ENCODE results near the gene MAFG.

The MAFG gene

DNA sequence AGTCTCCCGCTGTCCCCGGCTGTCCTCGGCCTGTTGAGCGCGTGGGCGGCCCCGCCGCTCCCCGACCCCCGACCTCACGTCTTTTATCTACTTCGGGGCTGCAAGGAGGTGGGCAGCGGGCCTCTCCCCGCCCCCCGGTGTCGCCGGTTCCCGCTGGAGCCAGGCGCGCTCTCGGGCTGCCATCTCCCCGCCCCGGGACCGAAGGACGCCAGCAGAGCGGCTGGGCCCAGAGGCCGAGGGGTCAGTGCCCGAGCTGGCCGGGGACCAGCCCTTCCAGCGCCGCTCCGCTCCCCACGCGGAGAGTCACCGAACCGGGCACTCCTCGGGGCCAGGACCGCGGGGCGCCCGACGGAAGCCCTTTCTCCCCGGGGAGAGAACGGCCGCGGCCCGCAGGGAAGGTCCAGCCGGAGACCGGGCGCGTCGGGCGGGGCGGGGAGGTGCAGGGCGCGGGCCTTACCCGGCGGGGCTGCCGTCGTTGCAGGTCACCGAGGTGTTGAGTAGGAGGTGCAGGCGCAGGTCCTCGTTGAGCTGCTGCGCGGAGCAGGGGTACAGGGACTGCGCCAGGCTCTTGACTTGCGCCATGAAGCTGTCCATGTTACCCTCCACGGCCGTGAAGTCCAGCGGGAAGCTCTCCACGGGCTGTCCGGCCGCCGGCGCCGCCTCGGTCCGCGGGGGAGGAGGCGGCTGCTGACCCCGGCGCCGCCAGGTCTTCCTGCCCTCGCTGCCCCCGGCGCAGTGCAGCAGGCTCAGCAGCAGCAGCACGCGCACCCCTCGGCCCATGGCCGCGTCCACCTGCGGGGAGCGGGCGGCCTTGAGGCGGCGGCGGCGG, 32.8 kb upstream of the MAFG start (continued):
- TF ChIP-seq, protein P1, sequence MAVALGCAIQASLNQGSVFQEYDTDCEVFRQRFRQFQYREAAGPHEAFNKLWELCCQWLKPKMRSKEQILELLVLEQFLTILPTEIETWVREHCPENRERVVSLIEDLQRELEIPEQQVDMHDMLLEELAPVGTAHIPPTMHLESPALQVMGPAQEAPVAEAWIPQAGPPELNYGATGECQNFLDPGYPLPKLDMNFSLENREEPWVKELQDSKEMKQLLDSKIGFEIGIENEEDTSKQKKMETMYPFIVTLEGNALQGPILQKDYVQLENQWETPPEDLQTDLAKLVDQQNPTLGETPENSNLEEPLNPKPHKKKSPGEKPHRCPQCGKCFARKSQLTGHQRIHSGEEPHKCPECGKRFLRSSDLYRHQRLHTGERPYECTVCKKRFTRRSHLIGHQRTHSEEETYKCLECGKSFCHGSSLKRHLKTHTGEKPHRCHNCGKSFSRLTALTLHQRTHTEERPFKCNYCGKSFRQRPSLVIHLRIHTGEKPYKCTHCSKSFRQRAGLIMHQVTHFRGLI (tag by site-specific recombination; IDR thresholded peaks at IDR 0.05) = peak; percentile 37; the same call in 1 of the 2 replicates
- TF ChIP-seq GFI1B (tag by site-specific recombination; IDR thresholded peaks at IDR 0.05) (no peak), ZNF664 (tag by site-specific recombination; IDR thresholded peaks at IDR 0.05) (no peak), MEIS1 (CRISPR knock-in tag; IDR thresholded peaks at IDR 0.05; ENCODE audit: borderline replicate concordance) (no peak), OSR2 (tag by site-specific recombination; IDR thresholded peaks at IDR 0.05) (no peak), SP2 (tag by site-specific recombination; IDR thresholded peaks at IDR 0.05) (no peak), ZXDB (tag by site-specific recombination; IDR thresholded peaks at IDR 0.05) (no peak), ZNF623 (tag by site-specific recombination; IDR thresholded peaks at IDR 0.05) (no peak), ZBTB26 (tag by site-specific recombination; optimal IDR thresholded peaks at IDR 0.05) (peak; percentile 61), ZNF560 (tag by site-specific recombination; IDR thresholded peaks at IDR 0.05; ENCODE audit: borderline replicate concordance) (0 out of 2 replicates have a peak, but pooled peaks have one; percentile 41), BCL11A (tag by site-specific recombination; IDR thresholded peaks at IDR 0.05; ENCODE audit: low read depth) (peak; percentile 33; the same call in 1 of the 2 replicates), SETDB1 (IDR thresholded peaks at IDR 0.05; ENCODE audit: insufficient read length, low read length) (no peak)
- TF ChIP-seq, protein P2, sequence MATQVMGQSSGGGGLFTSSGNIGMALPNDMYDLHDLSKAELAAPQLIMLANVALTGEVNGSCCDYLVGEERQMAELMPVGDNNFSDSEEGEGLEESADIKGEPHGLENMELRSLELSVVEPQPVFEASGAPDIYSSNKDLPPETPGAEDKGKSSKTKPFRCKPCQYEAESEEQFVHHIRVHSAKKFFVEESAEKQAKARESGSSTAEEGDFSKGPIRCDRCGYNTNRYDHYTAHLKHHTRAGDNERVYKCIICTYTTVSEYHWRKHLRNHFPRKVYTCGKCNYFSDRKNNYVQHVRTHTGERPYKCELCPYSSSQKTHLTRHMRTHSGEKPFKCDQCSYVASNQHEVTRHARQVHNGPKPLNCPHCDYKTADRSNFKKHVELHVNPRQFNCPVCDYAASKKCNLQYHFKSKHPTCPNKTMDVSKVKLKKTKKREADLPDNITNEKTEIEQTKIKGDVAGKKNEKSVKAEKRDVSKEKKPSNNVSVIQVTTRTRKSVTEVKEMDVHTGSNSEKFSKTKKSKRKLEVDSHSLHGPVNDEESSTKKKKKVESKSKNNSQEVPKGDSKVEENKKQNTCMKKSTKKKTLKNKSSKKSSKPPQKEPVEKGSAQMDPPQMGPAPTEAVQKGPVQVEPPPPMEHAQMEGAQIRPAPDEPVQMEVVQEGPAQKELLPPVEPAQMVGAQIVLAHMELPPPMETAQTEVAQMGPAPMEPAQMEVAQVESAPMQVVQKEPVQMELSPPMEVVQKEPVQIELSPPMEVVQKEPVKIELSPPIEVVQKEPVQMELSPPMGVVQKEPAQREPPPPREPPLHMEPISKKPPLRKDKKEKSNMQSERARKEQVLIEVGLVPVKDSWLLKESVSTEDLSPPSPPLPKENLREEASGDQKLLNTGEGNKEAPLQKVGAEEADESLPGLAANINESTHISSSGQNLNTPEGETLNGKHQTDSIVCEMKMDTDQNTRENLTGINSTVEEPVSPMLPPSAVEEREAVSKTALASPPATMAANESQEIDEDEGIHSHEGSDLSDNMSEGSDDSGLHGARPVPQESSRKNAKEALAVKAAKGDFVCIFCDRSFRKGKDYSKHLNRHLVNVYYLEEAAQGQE (tag by site-specific recombination; IDR thresholded peaks at IDR 0.05) = no peak
- TF ChIP-seq, protein P3, sequence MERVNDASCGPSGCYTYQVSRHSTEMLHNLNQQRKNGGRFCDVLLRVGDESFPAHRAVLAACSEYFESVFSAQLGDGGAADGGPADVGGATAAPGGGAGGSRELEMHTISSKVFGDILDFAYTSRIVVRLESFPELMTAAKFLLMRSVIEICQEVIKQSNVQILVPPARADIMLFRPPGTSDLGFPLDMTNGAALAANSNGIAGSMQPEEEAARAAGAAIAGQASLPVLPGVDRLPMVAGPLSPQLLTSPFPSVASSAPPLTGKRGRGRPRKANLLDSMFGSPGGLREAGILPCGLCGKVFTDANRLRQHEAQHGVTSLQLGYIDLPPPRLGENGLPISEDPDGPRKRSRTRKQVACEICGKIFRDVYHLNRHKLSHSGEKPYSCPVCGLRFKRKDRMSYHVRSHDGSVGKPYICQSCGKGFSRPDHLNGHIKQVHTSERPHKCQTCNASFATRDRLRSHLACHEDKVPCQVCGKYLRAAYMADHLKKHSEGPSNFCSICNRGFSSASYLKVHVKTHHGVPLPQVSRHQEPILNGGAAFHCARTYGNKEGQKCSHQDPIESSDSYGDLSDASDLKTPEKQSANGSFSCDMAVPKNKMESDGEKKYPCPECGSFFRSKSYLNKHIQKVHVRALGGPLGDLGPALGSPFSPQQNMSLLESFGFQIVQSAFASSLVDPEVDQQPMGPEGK (tag by site-specific recombination; IDR thresholded peaks at IDR 0.05) = no peak; the same call in 1 of the 2 replicates

GRCh38 chr17:81959362-81960129, 32.0 kb upstream of the MAFG start:
- Histone ChIP-seq H3K9me3 (ENCODE audit: control insufficient read depth, insufficient read depth, low read depth, low read length) (no peaks in the 10 kb centered on the region), H3K27ac (ENCODE audit: extremely low read depth, low read depth, low read length) (peak overlapping the region; percentile 31; the same call in 1 of the 2 replicates), H3K36me3 (ENCODE audit: control insufficient read depth in 2 of 2, insufficient read depth in 1 of 2, low read length in 2 of 2) (no peaks in the 10 kb centered on the region), H3K4me3 (ENCODE audit: low read depth, low read length) (peak overlapping the region; percentile 20), H3K4me1 (ENCODE audit: control insufficient read depth, insufficient read depth, low read length) (peaks cover 4% of the 10 kb centered on the region; the same call in 1 of the 2 replicates)
- CTCF ChIA-PET = interaction anchor here (0.6 to 3.0 kb wide), 49 partner anchors 9 to 1207 kb away, joined by 3 to 105 read pairs (median 4); partner anchors contain the start of genes ASPSCR1, CENPX, DCXR and LRRC45
- POLR2A ChIA-PET = interaction anchor here (0.7 to 2.3 kb wide), 12 partner anchors 18 to 147 kb away, joined by 3 to 16 read pairs (median 4); partner anchors contain the start of genes ASPSCR1, CENPX, DCXR and FASN
- TF ChIP-seq ZNF843 (tag by site-specific recombination; IDR thresholded peaks at IDR 0.05) = no peak
- 0 out of 2 replicates have a peak, but pooled peaks have one; percentile 18 for TF ChIP-seq GLIS2 (tag by site-specific recombination; IDR thresholded peaks at IDR 0.05)
- peak; percentile 12; the same call in 1 of the 2 replicates for TF ChIP-seq ZNF335 (tag by site-specific recombination; conservative IDR thresholded peaks at IDR 0.05)
- TF ChIP-seq ZNF138 (tag by site-specific recombination; IDR thresholded peaks at IDR 0.05; ENCODE audit: borderline replicate concordance) = no peak
- peak; percentile 64; the same call in 1 of the 2 replicates for TF ChIP-seq ZNF777 (tag by site-specific recombination; IDR thresholded peaks at IDR 0.05; ENCODE audit: borderline replicate concordance)
- TF ChIP-seq ZNF423 (tag by site-specific recombination; IDR thresholded peaks at IDR 0.05) = 0 out of 2 replicates have a peak, but pooled peaks have one; percentile 22
- peak; percentile 12; the same call in 1 of the 2 replicates for TF ChIP-seq ZBTB8A (tag by site-specific recombination; IDR thresholded peaks at IDR 0.05)
- 0 out of 2 replicates have a peak, but pooled peaks have one; percentile 21 for TF ChIP-seq OSR2 (tag by site-specific recombination; IDR thresholded peaks at IDR 0.05)
- TF ChIP-seq GLIS1 (tag by site-specific recombination; IDR thresholded peaks at IDR 0.05) = peak; percentile 70
- TF ChIP-seq ZNF561 (tag by site-specific recombination; IDR thresholded peaks at IDR 0.05; ENCODE audit: borderline replicate concordance) = 0 out of 2 replicates have a peak, but pooled peaks have one; percentile 42
- TF ChIP-seq PBX3 (CRISPR knock-in tag; IDR thresholded peaks at IDR 0.05) = peak; percentile 76; the same call in 1 of the 2 replicates
- TF ChIP-seq ZXDB (tag by site-specific recombination; IDR thresholded peaks at IDR 0.05) = no peak
